HG02763 (cell line): ENCODE measurements around the gene WFIKKN2.
"Not testable (repeated sequence)": the region's sequence is repeated elsewhere in the genome, so short reads cannot be mapped to it uniquely, and the experiment has no call there.

Experiments used
- ATAC-seq: cut with Tn5 transposase; IDR thresholded peaks from one replicate; pipeline ENCODE4 v1.9.1; 2021; ENCODE audit warnings: mild to moderate bottlenecking, moderate library complexity; ENCODE audit not compliant: unreplicated experiment

WFIKKN2 gene, protein sequence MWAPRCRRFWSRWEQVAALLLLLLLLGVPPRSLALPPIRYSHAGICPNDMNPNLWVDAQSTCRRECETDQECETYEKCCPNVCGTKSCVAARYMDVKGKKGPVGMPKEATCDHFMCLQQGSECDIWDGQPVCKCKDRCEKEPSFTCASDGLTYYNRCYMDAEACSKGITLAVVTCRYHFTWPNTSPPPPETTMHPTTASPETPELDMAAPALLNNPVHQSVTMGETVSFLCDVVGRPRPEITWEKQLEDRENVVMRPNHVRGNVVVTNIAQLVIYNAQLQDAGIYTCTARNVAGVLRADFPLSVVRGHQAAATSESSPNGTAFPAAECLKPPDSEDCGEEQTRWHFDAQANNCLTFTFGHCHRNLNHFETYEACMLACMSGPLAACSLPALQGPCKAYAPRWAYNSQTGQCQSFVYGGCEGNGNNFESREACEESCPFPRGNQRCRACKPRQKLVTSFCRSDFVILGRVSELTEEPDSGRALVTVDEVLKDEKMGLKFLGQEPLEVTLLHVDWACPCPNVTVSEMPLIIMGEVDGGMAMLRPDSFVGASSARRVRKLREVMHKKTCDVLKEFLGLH

DNA sequence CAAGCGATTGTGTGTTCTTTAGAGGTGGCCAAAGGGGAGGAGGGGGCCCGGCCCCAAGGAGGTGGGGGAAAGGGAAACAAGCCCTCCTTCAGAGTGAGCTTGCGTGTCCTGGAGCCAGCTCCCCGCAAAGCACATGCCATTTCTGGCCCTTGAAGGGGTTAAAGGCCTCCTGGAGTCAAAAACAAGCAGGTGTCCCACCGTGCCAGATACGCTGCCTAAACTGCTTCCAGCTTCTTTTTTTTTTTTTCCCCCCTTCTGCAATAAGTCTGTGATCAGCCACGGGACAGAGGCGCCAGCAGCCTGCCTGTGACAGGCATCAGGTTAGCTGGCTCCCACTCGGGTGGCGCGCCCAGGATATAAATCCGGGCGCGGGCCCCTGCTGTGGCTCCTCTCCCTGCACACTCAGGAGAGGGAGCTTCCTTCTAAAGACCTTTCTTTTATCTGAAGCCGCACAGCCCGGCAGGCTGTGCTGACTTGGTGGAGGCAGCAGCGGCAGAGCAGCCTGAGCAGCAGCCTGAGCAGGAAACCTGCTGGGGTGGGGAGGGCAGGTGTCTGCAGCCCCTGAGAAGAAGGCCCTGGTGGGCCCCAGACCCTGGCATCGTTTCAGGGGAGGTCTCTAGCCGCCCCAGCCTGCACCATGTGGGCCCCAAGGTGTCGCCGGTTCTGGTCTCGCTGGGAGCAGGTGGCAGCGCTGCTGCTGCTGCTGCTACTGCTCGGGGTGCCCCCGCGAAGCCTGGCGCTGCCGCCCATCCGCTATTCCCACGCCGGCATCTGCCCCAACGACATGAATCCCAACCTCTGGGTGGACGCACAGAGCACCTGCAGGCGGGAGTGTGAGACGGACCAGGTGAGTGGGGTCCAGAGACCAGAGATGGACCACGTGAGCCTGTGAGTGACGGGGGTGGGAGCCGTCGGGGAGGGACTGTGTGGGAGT is at the start of gene WFIKKN2:
WFIKKN2 (plus strand) TSS at position 286 of the 934 bp plus-strand sequence; CDS start at position 638, 352 bp downstream.
- no peak for ATAC-seq

- ATAC-seq, result no peak
Measured at GRCh38 chr17:50785946-50786570, 49.3 kb upstream of the WFIKKN2 start.

GRCh38 chr17:50787106-50787505 is 48.3 kb upstream of the WFIKKN2 start:
- ATAC-seq, result no peak

DNA sequence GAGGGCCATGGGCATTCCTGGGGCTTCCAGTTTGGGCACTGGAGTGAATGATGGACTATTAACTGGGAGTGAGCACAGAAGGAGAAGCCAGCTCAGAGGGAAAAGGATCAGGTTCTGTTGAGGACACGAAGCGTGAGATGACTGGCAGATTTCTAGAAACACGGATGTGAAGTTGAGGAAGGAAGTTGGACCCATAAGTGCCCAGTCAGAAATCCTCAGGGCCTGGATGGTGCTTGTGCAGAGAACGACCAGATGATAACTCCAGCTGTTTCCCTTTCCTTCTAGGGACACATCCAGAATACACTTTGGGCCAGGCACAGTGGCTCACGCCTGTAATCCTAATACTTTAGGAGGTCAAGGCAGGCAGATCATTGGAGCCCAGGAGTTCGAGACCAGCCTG is 44.8 kb upstream of the WFIKKN2 start:
- ATAC-seq, result no peak

DNA sequence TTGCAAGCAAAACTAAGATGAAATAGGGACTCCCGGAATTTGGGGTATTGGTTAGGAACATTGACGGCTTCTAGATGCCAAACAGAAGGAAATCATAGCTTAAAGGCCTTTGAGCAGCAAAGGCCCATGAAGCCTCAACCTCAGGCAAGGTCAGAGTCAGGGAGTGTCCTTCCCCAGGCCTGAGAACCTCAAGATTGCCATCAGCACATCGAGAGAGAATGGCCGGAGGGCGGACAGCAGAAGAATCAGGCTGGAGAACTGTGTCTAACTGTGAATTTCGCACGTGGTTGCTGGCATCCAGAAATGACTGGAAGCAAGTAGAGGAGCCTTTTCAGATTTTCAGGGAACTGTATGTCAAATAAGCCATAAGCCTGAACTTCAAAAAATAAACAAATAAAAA is 43.3 kb upstream of the WFIKKN2 start:
- ATAC-seq, result no peak

DNA sequence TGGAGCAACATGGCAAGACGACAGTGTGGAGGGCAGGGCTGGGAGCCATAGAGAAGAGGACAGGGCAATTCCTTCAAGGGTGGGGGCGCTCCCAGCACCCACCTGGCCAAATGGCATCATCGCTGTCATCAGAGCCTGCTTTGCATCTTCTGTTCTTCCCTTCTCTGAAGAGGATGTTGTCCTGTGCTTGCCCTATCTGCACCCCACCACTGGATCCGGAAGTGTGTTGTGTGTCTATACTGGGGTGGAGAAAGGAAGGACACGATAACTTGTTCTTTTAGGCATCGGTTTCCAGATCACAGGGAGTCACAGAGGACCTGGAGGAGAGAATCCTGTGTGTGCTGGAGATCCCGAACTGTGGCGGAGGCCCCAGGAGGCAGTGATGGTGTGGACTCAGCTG is 42.4 kb upstream of the WFIKKN2 start:
- no peak for ATAC-seq

- no peak for ATAC-seq
Measured at GRCh38 chr17:50794361-50794760, 41.0 kb upstream of the WFIKKN2 start.

GRCh38 chr17:50797135-50797810 is 38.1 kb upstream of the WFIKKN2 start:
- ATAC-seq, result no peak

DNA sequence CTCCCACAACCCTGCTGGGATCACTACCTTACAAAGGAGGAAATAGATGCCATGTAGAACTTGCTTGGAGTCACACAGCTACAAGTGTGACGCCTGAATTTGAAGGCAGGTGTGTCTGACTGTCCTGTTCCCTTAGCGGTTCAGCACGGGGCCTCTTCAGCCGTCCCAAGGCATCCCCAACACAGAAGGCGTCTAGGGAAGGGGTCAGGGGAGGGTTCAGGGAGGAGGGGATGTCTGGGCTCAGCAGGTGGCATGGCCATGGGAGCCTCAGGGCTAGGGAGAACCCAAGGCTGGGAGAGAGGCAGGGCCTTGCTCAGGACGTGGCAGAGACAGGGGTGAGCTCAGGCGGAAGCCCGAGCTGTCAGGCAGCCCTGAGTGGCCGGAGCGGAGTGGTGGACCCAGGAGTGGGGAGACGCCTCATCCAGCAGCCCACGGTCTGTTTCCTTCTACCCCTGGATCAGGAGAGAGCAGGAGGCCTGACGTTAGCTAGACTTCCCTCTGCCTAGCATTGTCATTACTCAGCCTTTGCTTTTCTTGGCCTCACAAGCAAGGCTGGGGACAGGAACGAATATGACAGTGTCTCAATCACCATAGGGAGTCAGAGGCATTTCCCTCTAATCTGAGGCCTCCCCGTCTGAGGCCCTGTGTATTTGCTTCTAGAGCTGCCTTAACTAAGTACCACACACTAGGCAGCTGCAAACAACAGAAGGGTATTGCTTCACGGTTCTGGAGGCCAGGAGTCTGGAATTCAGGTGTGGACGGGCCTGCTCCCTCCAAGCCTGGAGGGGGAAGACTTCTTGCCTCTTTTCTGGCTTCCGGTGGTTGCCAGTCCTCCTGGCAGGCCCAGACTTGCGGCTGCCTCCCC is 36.7 kb upstream of the WFIKKN2 start:
- ATAC-seq, result no peak

DNA sequence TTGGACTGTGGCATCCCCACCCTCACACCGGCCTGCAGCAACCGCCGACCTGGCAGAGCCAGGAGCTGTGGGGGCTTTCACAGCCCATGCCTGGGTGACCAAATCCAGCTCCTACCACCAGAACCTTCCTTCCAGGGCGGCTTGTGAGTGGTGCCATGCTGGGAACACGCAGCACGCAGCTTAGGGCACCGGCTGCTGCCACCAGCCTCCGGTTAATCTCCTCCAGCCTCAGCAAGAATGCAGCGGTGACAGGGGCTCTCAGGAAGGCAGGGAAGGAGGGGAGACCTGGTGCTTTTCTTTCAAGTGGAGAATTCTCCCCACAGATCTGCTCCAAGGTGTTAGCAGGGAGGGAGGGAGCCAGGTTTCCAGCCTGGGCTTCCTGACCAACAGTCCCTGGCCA is 35.8 kb upstream of the WFIKKN2 start:
- ATAC-seq, result no peak

- no peak for ATAC-seq
Measured at GRCh38 chr17:50800196-50800700, 35.1 kb upstream of the WFIKKN2 start.

DNA sequence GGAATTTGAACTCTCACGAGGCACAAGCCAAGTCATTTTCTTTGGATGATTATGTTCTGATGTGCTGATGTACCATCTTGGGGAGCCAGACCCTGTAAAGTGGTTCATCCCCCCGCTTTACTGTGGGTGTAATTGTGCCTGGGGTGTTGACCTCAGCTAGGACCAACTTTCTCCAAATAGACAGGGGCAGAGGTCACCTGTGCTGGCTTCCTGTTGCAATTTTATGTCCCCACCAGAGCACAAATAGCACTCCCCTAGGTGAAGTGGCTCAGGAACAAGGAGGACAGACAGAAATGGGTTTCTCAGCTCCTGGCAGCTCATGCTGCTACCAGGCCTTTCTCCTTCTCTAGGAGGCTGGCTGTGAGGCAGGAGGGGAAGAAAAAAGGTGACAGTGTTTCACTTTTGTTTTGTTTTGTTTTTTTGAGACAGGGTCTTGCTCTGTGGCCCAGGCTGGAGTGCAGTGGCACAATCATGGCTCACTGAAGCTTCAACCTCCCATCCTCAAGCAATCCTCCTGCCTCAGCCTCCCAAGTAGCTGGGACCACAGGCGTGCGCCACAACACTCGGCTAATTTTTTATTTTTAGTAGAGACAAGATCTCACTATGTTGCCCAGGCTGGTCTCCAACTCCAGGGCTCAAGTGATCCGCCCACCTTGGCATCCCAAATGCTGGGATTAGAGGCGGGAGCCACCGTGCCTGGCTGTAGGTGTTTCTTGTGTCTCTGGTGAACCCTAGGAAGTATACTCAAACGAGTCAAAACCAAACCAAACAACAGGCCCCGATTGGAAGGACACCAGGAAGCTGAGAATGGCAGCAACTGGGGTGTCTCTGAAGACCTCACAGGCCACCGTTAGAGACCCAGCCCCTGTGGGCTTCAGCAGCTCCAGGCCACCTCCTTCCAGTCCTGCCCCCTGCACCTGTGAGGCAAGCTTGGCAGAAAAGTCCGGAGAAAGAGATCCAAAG is 32.5 kb upstream of the WFIKKN2 start:
- ATAC-seq, result no peak

DNA sequence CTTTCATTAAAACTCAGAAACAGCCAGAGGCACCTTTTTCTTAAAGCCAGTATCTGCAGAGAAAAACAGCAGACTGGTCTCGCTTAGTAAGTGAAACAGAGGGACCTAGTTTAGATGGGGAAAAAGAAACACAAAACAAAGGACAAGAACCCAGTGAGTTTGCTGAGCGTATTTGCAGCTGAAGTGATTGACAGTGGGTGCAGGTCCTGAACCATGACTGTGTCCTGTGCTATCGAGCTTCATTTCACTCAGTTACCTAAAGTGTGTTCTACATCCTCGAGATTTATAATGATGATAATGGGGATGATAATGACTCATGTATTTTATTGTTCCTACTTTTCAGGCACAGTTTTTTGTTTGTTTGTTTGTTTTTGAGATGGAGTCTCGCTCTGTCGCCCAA is 31.7 kb upstream of the WFIKKN2 start:
- no peak for ATAC-seq

- ATAC-seq, result not testable (repeated sequence)
Measured at GRCh38 chr17:50804749-50805475, 30.5 kb upstream of the WFIKKN2 start.

DNA sequence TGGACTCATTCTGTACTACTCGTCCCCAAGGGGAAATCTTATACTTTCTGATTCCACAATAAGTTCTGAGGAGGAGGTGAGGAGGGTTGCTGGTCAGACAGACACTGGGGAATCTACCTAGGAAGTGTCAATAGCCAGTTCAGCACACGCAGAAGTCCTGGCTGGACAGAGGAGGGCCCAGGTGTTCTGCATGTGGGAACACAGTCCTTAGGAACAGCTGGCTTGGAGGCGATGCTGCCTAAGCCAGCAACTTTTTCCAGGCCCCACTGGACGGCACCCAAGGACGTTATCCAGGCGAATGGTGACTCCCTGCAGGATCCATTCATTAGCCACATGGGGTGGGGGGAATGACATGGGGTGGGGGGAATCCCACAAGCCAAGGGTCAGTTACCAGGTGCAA is 29.9 kb upstream of the WFIKKN2 start:
- ATAC-seq, result no peak

DNA sequence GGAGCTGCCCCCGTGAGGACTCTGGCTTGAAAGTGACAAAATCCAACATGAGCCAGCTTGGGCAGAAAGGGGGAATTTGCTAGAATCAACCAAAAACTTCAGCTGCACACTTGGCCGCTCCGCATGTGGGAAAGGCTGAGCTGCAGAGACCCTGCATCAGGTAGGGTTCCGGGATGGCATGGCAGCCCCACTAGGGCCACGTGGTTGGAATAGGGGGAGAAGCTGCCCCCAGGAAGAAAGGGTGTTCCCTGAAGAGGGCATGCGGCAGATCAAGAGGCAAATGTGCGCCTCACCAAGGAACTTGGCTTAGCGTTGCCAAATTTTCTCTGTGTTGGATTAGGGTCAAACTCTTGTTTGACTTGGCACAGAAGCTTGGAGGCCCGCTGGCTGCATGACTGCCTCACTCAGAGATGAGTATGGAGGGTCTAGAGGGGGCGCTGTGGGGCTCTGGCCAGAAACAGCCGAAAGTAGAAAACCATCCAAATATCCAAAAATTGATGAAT is 29.2 kb upstream of the WFIKKN2 start:
- no peak for ATAC-seq

DNA sequence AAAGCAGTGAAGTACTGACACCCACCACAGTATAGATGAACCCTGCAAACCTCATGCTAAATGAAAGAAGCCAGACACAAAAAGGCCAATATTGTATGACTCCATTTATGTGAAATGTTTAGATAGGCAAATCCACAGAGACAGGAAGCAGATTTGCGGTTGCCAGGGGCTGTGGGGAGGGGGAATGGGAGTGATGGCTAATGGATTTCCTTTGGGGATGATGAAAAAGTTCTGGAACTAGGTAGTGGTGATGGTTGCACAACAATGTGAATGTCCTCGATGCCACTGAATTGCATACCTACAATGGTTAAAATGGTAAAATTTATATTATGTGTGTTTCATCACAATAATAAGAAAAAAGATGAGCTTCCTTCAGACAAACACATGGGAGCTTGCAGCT is 28.4 kb upstream of the WFIKKN2 start:
- no peak for ATAC-seq
